Embryonic facial prominence (tissue), 1 donor: ENCODE results near the gene DNAH5.

Source experiments
- DNase-seq: peaks from one replicate; pipeline ENCODE4 v3.0.0-alpha.2; 2016; ENCODE audit errors: extremely low spot score

DNAH5 gene

DNA sequence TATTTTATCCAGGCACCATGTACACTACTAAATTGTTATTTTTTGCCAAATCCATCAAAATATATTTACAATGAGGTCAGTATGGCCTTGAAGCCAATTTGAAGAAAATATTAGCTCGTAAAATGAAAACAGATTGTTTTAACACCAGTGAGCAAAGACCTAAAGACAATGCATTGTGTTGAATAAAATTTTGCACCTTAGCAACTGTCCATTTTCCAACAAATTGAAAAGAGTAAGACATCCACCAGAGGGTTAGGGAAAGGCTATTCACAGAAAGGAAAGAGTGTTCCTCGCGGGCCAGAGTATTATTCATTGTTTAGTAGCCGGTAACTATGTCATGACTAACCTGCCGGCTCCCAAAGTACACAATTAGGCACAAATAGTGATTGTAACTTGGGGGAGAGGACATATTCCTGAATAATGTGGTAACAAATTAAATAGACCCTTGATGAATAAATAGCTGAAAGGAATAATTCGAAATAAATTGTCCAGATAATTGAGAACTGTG is 213.3 kb downstream of the DNAH5 start:
- no peak for DNase-seq

DNA sequence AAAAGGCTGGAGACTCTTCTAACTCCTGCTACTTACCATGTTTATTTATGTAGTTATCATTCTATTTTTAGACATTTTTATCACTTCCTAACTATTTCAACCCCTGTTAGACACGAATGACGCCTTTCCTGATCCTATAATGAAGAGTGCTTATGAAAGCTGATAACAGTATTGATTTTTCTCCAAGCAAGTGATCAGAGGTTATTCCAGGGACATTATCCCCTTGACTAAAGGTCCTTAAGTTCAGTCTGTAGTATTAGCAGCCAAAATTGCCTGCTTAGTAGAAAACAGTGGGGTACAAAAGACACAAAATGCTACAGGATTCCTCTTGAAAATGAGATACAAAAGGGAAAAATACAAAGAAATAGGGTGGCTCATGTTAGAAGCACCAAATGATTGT is 235.6 kb downstream of the DNAH5 start:
- DNase-seq = no peak

DNA sequence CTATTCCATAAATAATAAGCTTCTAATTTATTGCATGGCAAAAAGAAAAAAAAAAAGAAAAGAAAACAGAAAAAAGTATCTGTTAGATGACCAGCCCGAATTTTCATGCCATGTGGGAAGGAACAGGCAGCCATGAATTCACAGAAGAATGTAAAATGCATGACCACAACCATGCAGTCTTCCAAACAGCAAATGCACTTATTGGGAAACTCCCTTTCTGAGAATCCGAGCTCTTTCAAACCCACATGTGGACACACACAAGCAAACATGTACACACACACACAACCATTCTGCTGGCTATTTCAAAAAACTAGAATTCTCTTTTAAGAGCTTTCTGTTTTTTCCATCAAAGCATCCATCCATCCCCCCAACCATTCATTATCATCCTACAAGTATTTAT is 236.1 kb downstream of the DNAH5 start:
- no peak for DNase-seq

DNA sequence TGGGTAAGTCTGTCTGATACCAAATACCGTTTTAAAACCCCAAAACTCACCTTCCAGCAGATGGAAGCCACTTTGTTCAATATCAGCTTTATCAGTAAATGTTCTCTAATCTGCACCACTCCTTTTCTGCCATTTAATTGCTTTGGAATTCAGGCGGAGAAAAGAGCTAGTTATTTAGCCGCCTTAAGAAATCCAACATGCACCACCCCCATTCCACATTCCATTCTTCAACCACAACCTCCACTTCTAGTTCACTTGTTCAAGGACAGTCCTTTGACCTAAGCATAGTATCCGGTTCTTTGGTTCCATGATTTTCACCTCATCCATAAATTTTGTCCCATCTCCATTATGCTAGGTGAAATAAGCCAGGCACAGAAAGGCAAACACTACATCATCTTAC is 240.1 kb downstream of the DNAH5 start:
- DNase-seq = no peak

DNA sequence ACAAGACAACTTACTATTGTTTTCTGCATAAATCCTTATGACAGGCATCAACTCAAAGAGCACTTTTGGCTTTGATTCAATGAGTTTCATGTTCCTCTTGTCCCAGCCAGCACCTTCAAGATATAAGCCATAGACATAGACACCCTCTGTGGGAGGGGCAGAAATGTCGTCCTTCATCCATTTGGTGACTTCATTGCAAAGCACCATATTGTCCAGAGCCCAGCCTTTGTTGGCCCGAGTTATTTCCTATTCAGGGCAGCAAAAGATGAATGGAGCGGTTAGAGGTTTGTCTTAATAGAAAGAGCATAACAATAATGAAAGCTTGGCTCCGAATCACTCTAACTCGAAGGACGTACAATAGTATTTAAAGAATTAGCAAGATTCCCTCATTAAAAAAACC is 243.9 kb downstream of the DNAH5 start:
- no peak for DNase-seq

DNA sequence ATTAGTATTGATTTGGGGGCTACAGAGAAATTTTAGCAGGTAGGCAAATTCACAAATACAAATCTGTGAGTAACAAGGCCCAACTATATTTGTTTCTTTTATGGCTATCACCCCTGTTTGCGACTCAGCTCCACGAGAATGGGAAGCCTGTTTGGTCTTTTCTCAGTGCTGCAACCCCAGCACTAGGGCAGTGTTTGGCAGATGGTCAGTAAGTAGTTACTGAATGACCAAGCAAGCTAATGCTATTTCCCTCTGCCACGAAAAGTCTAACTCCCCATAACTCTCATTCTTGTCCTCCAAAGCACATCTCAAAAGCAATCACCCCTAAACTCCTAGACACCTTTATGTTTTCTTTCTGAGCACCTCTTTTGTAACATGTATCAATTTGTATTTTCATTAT is 245.6 kb downstream of the DNAH5 start:
- no peak for DNase-seq

DNA sequence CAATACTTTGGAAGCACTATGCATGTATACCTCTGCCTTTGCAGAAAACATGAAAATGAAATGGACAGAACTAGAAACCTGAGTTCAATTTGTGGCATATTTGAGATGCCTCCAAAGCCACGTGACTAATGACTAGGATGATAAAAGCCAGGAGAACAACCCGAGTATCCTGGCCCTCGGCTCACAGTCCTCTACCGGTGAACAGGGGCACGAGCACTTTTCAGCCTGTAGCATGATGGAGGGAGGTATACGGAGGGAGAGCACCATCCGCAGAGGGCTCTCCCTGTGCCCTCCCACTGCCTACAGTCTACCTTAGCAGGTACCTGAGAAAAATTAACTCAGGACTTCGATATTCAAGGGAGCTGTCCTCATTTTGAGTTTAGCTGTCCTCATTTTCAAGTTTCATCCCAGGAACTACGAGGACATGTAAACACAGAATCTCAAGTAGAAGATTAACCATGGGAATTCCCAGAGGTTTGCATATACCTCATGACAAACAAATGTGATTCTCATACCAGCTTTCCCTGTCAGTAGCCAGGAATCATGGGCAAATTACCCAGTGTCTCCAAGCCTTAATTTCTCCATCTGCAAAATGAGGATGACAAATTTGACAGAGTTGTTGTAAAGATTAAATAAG is 249.3 kb downstream of the DNAH5 start:
- no peak for DNase-seq

DNA sequence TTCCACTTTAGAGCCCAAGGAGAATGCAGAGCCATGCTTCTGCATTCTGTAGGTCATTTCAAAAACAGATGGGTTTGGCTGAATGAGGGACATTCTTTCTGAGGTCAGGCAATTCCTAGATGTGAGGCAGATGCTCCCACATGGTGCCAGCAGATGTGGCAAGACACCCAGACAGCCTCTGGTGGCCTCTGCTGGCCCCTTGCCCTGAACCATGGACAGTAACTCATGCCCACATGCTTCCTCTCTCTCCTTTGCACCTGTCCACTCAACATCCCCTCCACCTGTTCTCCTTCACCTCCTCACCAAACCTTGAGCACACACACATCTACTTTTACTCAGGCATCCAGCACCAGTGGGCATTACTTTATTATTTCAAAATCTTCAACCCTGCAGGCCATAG is 252.3 kb downstream of the DNAH5 start:
- no peak for DNase-seq

DNA sequence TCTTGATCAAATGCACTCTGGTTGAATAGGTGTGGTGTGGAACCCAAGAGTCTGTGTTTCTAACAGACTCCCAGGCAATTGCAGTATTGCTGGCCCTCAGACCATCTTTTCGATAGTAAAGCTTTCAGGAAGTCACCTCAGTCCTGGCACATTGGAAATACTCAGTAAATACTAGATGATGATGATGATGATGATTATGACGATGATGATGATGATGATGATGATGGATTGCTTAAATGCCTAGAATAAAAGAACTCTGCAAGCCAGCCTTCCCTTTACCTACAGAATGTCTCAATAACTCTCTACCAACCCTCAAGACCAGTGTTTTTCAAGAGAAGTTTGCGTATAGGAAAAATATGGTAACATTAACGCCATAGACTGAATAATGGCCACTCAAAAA is 268.0 kb downstream of the DNAH5 start:
- DNase-seq = no peak

DNA sequence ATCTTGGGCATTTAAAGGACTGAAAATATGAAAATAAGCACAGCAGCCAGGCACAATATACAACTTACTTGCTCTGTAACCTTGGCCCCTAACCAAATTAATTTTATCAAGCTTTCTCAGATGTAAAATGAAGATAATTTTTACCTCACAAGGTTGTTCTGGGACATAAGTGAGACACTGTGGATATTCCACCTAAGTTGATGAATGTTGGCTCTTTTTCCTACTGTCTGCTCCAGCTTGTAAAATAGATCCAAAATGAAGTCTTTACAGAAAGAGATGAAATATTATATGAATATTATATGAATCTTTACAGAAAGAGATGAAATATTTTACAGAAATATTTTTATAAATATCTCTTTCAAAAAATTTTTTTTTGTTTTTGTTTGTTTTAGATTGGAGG is 270.1 kb downstream of the DNAH5 start:
- DNase-seq = no peak

DNA sequence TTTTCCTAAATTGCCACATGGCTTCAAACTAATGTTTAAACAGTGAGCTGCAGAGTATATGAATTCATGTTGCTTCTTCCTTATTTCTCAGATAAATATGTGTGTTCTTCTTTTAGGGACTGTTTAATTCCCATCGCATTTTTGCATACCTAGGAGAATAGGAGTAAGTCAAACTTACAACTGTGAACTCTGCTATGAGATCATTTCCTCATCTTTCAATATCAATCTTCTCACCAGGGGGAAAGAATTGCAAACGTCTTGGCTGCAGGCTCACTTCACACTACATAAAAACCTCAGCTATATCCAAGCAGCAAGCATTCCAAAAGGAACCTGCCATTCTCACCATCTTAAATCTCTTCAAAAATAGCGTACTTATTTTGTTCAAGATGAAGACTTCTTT is 271.0 kb downstream of the DNAH5 start:
- DNase-seq = no peak

DNA sequence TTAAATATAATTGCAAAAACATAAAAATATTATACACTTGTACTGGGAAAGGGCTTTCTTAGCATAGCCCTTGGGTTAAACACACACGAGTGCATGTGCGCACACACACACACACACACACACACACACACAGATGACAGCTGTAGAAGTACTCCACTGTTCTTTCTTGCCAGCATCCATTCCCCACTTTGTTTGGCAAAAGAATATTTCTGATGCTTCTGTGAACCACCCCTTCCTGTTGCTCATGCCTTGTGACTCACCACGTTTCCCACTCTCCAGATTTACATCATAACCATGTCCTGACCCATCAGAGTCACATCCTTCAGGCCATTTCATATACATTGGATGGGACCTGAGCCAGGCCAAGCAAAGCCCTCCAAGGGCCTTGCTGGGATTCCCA is 280.1 kb downstream of the DNAH5 start:
- no peak for DNase-seq

DNA sequence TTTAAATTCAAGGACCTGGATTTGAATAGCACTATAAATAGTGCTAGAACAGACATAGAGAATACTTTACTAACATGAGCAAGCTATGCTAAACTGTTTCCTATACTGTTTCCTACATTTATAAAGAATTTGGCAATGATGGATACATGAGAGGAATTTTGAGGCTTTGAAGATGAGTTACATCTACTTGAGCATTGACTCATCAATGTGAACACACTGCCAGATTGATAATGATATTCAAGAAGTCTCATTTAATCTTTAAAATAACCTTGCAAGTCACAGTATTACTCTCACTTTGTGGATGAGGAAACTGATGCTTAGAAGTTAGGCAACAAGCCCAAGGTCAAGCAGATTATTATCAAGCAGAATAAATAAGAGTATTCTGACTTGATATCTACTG is 281.9 kb downstream of the DNAH5 start:
- DNase-seq = no peak

DNA sequence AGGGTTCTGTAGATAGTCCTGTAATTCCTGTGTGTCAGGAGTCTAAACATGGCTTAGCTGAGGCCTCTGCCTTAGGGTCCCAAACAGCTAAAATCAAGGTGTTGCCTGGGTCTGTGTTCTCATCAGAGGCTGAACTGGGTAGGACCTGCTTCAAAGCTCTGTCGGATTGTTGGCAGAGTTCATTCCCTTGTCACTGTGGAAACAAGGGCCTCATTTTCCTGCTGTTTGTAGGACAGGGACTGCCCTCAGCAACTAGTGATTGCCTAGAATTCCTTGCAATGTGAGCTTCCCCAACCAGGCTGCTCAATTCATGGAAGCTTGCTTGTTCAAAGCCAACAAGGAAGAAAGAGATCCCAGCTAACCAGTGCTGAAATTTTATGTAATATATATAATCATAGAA is 283.2 kb downstream of the DNAH5 start:
- no peak for DNase-seq

DNA sequence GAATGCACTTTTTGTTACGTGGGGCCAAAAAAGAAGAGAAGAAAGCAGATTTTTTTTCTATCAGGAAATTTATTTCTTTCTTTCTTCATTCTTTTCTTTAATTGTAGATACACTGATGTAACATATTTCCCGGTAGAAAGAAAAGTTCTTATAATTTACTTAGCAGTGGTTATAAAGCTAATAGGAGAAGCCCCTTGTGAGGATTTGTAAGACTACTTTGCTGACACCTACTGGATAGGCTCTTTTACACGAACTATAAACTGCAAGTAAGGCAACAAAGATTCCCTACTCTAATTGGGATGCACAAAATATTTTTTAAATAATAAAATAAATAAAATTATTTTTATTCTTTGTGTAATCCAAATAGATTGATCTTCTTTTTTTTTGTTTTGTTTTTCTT is 284.4 kb downstream of the DNAH5 start:
- no peak for DNase-seq

DNA sequence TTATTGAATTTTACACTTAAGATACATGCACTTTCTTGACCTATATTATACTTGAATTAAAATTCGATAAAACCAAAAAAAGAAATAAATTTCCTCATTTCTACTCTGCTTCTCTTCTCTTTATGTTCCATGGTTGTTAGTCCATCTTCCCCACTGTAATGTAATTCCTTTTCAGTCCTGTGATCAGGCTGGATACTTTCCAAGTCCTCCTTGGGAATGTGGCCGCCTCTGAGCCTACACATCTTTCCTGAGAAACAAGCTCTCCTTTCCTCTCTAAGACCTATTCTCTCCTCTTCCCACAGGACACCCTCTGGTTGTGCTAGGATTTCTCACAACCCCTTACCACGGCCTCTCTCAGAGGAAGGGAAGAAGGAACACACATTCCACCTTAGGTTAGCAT is 285.1 kb downstream of the DNAH5 start:
- no peak for DNase-seq

DNA sequence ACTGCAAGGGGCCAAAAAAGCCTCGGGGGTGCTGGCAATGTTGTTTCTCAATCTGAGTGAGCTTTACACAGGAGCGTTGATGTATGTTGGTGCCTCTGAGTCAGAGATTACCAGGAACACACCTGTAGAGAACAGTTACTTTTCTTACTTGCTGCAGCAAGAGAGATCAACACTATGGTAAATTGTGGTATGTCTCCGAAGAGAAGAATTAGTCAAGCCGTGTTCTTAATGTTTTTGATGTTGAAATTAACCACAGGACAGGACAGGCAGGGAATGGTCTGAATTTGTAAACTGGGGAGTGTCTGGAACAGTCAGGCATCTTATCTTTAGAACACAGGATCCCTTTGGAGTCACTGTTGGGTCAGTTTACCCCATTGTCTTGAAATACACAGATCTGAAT is 285.7 kb downstream of the DNAH5 start:
- DNase-seq = no peak

DNA sequence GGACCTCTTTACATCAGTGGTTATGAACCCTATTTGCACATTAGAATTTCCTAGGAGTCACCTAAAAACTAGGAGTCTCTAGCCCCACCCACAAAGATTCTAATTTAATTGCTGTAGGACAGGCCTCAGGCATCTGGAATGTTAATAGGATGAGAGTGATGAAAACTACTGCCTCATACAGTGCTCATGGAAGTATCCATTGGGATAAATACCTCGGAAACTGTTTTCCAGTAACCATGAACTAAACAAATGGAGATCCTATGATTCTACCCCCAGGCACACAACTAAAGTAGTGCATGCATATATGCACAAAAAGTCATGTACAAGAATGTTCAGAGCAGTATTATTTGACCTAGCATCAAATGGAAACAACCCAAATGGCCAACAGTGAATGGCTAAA is 286.3 kb downstream of the DNAH5 start:
- DNase-seq = no peak

DNA sequence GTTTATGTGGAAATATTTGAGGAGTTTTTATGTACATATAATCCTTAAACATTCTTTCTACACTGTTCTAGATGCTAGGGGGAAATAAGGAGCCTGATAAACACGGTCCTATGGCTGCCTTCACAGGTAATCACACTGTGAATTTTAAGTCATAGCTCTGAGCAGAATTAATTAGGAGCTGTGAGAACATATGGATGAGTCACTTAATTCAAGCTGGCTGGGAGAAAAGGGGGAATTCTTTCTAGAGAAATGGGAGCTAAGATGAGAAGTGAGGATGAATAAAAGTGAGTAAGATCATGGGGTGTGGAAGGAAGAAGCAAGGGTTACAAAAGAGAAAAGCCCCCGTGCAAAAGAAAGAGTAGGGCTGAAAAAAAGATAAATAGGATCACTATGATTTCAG is 290.8 kb downstream of the DNAH5 start:
- no peak for DNase-seq

DNA sequence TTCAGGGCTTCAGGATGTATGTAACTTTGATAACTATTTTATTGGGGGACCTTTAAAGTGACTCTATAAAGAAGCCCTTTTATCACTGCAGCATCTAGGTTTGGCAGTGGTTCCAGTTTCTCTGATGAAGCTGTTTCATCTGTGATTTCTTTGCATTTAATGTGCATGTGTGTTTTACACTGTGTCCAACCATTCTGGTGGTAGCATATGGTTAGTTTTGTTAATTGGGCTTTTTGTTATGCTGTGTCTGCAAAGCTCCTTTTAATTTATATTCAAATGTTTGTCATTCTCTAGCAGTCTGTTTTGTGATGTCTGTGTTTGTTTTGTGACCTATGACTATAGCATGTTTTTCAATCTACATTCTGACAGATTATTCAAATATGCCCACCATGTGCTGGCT is 294.8 kb downstream of the DNAH5 start:
- DNase-seq = no peak

DNA sequence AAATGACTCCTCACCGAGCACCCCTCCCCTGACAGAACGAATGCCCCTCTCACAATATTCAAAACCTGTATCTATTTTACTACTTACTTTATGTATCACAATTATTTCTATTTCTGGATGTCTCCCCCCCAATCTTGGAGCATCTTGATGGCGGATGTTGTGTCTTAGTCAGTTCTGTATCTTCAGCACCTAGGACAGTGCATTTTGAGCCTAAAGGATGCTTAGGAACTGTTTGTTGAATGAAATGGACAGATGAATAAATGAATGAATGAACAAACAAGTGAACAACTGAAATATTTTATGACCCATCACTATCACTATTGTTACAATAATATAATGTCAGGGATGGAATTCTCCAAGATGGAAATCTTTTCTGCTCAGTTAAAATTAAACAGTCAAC is 295.7 kb downstream of the DNAH5 start:
- DNase-seq = no peak

DNA sequence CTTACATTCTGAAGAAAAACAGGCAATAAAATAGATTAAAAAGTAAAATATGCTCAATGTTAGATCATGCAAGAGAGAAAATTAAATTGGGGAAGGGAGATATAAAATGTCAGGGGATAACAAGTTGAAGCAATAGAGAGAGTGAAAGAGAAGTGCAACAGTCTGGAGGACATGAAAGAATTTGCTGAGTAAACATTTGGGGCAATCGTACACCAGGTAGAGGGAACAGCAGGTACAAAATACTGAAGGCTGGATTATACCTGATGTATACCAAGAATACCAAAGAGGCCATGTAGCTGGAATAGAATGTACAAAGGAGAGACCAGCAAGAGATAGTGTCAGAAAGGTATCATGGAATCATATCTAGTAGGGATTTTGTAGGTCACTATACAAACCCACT is 300.8 kb downstream of the DNAH5 start:
- no peak for DNase-seq

DNA sequence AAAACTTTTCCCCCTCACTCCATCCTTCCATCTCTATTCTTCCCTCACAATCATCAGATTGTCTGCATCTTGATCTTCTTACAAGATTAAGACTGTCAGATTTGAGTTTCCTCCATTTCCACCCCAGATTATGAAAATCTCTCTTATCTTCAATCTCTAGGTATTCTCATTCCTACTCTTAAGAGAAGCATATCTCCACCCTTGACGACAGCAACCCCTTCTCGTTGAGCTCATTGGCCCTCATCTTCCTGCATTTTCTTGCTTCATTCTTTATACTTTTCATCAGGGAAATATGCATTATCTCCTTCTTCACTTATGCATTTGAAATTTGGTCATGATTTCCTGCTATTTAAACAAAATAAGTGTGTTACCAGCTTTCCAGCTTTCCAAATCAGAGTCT is 301.3 kb downstream of the DNAH5 start:
- no peak for DNase-seq
